NCI-H1436 treated with DMSO at 0.1 percent for 48 hours (cell line): ENCODE data around the gene ANKRD36C.
"Not testable (repeated sequence)": the region's sequence is repeated elsewhere in the genome, so short reads cannot be mapped to it uniquely, and the experiment has no call there.

ENCODE experiments used
- DNase-seq: peaks from one replicate; lab custom pipeline; 2025; lab: John Stamatoyannopoulos, UW

ANKRD36C gene

DNA sequence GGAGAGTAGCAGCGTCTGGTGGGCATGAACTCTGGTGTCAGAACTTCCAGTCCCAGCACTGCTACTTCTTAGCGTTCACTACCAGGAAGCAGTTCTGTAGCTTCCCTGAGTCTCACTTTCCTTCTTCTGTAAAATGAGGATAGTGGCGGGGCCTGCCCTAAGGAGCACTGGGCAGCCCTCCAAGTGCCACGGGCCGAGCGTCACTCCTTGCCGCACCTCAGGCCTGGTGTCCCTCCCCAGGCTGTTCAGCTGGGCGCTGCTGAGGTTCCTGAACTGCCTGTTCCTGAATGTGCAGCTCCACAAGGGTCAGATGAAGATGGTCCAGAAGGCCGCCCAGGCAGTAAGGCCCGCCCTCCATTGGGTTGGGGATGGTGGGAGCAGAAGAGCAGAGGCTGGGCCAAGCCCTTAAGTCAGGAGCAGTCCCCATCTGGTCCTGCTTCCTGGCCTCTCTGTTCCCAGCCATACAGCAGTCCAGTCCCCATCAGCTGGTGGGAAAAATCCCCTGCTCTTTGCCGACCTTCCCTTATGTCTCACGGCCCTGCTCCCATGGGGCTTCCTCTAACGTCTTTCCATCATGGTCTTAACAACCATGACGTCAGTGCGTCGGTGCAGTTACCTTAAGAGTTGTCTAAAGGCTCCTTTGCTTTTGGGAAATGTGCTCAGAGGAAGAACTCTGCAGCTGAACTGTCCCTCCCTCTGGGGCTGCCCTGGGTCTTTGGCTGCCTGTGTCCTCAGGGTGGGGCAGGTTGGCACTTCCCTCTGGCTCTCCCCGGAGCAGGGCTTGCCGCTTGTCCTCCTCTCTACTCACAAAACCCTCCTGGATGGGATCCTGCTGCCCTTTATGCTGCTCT, 195.2 kb downstream of the ANKRD36C start:
- DNase-seq: not testable (repeated sequence)

DNA sequence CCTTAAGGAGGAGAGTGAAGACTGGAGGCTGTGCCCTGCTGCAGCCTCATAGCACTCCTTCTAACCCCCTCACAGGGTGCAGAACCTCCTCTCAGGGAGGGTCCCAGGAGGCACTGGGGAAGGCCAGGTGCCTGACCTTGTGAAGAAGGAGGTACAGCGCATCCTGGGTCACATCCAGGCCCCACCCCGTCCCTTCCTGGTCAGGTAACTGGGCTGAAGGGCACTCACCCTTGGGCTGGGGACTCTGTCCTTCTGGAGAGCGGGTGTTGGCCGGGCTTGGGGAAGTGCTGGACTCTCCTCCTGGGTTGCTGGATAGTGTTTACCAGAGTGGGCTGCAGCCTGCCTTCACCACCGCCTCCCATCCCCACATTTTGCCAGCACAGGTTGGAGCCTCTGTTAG, 197.7 kb downstream of the ANKRD36C start:
- DNase-seq: not testable (repeated sequence)

DNA sequence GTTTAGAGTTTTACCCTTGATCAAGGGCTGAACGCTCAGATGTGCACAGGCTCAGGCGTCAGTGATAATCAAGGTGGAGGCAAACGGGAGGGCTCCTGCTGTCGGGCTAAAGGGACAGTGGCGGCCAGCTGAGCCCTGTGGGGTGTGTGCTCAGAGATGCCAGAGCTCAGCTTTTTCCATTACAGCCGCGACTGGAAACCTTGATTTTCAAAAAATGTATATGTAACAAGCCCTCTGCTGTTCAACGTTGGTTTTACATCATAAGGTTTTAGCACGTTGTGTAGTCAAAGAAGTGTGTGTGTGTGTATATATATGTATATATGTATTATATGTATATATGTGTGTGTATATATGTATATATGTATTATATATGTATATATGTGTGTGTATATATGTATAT, 201.4 kb downstream of the ANKRD36C start:
- DNase-seq: not testable (repeated sequence)

DNA sequence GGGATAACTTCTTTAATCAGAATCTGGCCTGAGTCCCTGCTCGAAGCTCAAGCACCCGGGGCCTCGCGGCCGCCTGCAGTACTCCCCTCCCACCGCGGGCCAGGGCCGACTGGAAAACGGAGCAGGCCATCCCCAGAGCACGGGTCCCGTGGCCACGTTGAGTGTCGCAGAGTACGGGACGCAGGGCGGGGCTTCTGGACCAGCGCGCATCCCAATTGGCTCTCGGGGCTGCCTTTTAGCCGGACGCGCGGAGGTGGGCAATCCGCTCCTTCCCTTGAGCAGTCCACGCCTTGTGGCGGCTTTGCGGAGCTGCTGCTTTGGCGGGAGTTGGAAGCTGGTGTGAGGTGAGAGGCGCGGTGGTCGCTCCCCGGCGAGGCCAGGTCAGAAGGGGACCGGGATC, 202.2 kb downstream of the ANKRD36C start:
- DNase-seq: not testable (repeated sequence)

DNA sequence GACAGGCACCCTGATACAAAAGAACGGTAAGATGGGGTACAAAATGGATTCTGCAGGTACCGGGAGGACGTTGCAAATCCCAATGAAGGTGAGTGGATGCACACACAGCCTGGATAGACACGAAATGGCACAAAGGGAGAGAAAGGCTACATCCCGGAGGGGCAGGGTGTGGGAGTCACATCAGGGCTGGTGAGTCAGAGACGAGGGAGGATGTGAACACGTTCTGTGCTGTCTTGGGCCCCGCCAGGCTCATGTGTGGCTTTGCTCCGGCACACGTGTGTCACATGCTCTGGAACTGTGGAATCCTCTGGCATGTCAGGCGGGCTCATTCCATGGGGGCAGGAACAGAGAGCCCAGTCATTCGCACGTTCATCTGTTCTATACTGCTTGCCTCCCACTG, 203.0 kb downstream of the ANKRD36C start:
- not testable (repeated sequence) for DNase-seq
